IMR-90 (cell line): Measurements from ENCODE around the gene TARDBP. TPM values are rescaled to one million over a fixed set of nuclear protein-coding genes. Genes with fewer than 3 reads are reported as not detected.

Source experiments
- ATAC-seq: fragments of 200-7000 bp; cut with Tn5 transposase; 2 replicates; pipeline ENCODE4 v1.9.1; 2020; ENCODE audit warnings: low read depth, mild to moderate bottlenecking, moderate library complexity
- BruUV-seq: library from RNA; stranded (reverse); fragments of 400-500 nt; replicated peaks from 2 replicates; lab custom pipeline; 2021; lab: Mats Ljungman, UMichigan
- CTCF ChIA-PET: fragments of 300-600 bp; formaldehyde crosslinking; extraction: SDS; loops from one replicate; lab custom pipeline; 2021; ENCODE audit warnings: antibody characterized with exemption; lab: Yijun Ruan, JAX
- POLR2A ChIA-PET: fragments of 300-600 bp; sonication (Branson Sonifier 250); formaldehyde crosslinking; loops from one replicate; lab custom pipeline; 2022; ENCODE audit warnings: antibody characterized with exemption; ENCODE audit not compliant: unreplicated experiment; lab: Charles Lee
- DNase-seq: peaks from one replicate; pipeline ENCODE4 v3.0.0; 2013
- H2AFZ ChIP-seq: replicated peaks from 2 replicates; pipeline ENCODE3; 2013; ENCODE audit warnings: low read length, mild to moderate bottlenecking; ENCODE audit not compliant: poor library complexity
- H2AK5ac ChIP-seq: 2 replicates; pipeline ENCODE4 v1.6.1; 2013; ENCODE audit warnings: low read depth, low read length, inconsistent platforms
- H2AK9ac ChIP-seq: replicated peaks from 2 replicates; pipeline ENCODE3; 2013; ENCODE audit warnings: mild to moderate bottlenecking, low read depth, low read length, moderate library complexity; ENCODE audit not compliant: poor library complexity
- H2BK120ac ChIP-seq: 2 replicates; pipeline ENCODE4 v1.6.1; 2013; ENCODE audit warnings: low read depth, low read length, inconsistent platforms
- H2BK15ac ChIP-seq: 3 replicates; pipeline ENCODE4 v1.6.1; 2013; ENCODE audit warnings: low read depth, low read length, inconsistent platforms
- H2BK20ac ChIP-seq: 2 replicates; pipeline ENCODE4 v1.6.1; 2013; ENCODE audit warnings: low read depth, mild to moderate bottlenecking, inconsistent platforms, low read length, moderate library complexity
- H2BK5ac ChIP-seq: 2 replicates; pipeline ENCODE4 v1.6.1; 2013; ENCODE audit warnings: mild to moderate bottlenecking, low read depth, low read length, inconsistent platforms; ENCODE audit not compliant: poor library complexity, severe bottlenecking
- H3K14ac ChIP-seq: replicated peaks from 2 replicates; pipeline ENCODE4 v1.6.1; 2013; ENCODE audit warnings: low read depth, low read length, inconsistent platforms
- H3K18ac ChIP-seq: 2 replicates; pipeline ENCODE4 v1.6.1; 2013; ENCODE audit warnings: low read depth, low read length, control low read depth
- H3K23ac ChIP-seq: 2 replicates; pipeline ENCODE4 v1.6.1; 2013; ENCODE audit warnings: low read depth, low read length, inconsistent platforms
- H3K27ac ChIP-seq: 2 replicates; pipeline ENCODE4 v1.5.1; 2013; ENCODE audit warnings: mild to moderate bottlenecking, control low read depth, low read length; ENCODE audit not compliant: insufficient read depth
- H3K27me3 ChIP-seq: 2 replicates; pipeline ENCODE4 v1.6.1; 2013; ENCODE audit warnings: low read length; ENCODE audit not compliant: control insufficient read depth, insufficient read depth
- H3K36me3 ChIP-seq: 2 replicates; pipeline ENCODE4 v1.6.1; 2013; ENCODE audit warnings: low read length, mixed read lengths; ENCODE audit not compliant: control insufficient read depth, insufficient read depth
- H3K4ac ChIP-seq: 2 replicates; pipeline ENCODE4 v1.6.1; 2013; ENCODE audit warnings: low read depth, low read length, inconsistent platforms
- H3K4me1 ChIP-seq: 2 replicates; pipeline ENCODE4 v1.6.1; 2013; ENCODE audit warnings: low read length, mixed read lengths; ENCODE audit not compliant: control insufficient read depth, insufficient read depth
- H3K4me2 ChIP-seq: 2 replicates; pipeline ENCODE4 v1.6.1; 2013; ENCODE audit warnings: low read depth, mild to moderate bottlenecking, control low read depth, low read length, moderate library complexity
- H3K4me3 ChIP-seq: 2 replicates; pipeline ENCODE4 v1.5.1; 2013; ENCODE audit warnings: low read depth, mild to moderate bottlenecking, control low read depth, low read length, moderate library complexity; ENCODE audit not compliant: insufficient read depth
- H3K56ac ChIP-seq: 2 replicates; pipeline ENCODE4 v1.6.1; 2013; ENCODE audit warnings: low read length, inconsistent platforms; ENCODE audit not compliant: insufficient read depth; ENCODE audit errors: extremely low read depth
- H3K79me1 ChIP-seq, 2 experiments: 2 replicates each; pipeline ENCODE4 v1.6.1; 2013; ENCODE audit warnings: low read length in 2 of 2, inconsistent platforms in 1 of 2, low read depth in 1 of 2
- H3K9ac ChIP-seq: 2 replicates; pipeline ENCODE4 v1.6.1; 2013; ENCODE audit warnings: low read depth, low read length, control low read depth
- H3K9me1 ChIP-seq: 2 replicates; pipeline ENCODE4 v1.6.1; 2013; ENCODE audit warnings: low read length, inconsistent platforms; ENCODE audit not compliant: insufficient read depth
- H3K9me3 ChIP-seq: 2 replicates; pipeline ENCODE4 v1.6.1; 2013; ENCODE audit warnings: low read length; ENCODE audit not compliant: control insufficient read depth, insufficient read depth
- H4K20me1 ChIP-seq: 2 replicates; pipeline ENCODE4 v1.6.1; 2013; ENCODE audit warnings: low read length, inconsistent platforms; ENCODE audit not compliant: insufficient read depth
- H4K5ac ChIP-seq: 2 replicates; pipeline ENCODE4 v1.6.1; 2013; ENCODE audit warnings: mild to moderate bottlenecking, low read depth, low read length, control low read depth
- H4K8ac ChIP-seq, 2 experiments: 2 replicates each; pipeline ENCODE4 v1.6.1; 2013; ENCODE audit warnings: low read depth in 2 of 2, low read length in 2 of 2, control low read depth in 1 of 2, inconsistent platforms in 1 of 2
- H4K91ac ChIP-seq: 2 replicates; pipeline ENCODE4 v1.6.1; 2013; ENCODE audit warnings: low read depth, low read length, inconsistent platforms; ENCODE audit not compliant: insufficient read depth
- BHLHE40 ChIP-seq: fragments of 150-350 bp; IDR thresholded peaks from 2 replicates; pipeline ENCODE4 v1.6.1; 2016; ENCODE audit warnings: mild to moderate bottlenecking, low read depth, low read length
- CEBPB ChIP-seq: IDR thresholded peaks from 2 replicates; pipeline ENCODE4 v1.6.1; 2012; ENCODE audit warnings: low read depth, low read length, improper control_type of control experiment
- CHD1 ChIP-seq: IDR thresholded peaks from 2 replicates; pipeline ENCODE4 v1.6.1; 2012; ENCODE audit warnings: low read depth, low read length, improper control_type of control experiment
- FOS ChIP-seq: fragments of 150-350 bp; IDR thresholded peaks from 2 replicates; pipeline ENCODE4 v1.6.1; 2016; ENCODE audit warnings: low read depth, low read length
- MAFK ChIP-seq: IDR thresholded peaks from 2 replicates; pipeline ENCODE4 v1.6.1; 2012; ENCODE audit warnings: low read depth, low read length, improper control_type of control experiment
- MAZ ChIP-seq: IDR thresholded peaks from 2 replicates; pipeline ENCODE4 v1.6.1; 2012; ENCODE audit warnings: low read depth, mild to moderate bottlenecking, low read length, improper control_type of control experiment, moderate library complexity, borderline replicate concordance
- MXI1 ChIP-seq: IDR thresholded peaks from 2 replicates; pipeline ENCODE4 v1.6.1; 2012; ENCODE audit warnings: low read depth, mild to moderate bottlenecking, low read length, moderate library complexity, borderline replicate concordance
- NFE2L2 ChIP-seq: fragments of 150-350 bp; IDR thresholded peaks from 2 replicates; pipeline ENCODE4 v1.6.1; 2016; ENCODE audit warnings: low read depth, mild to moderate bottlenecking, low read length
- POLR2A ChIP-seq: IDR thresholded peaks from 2 replicates; pipeline ENCODE4 v1.6.1; 2012; ENCODE audit warnings: mild to moderate bottlenecking, low read depth, low read length
- RAD21 ChIP-seq: IDR thresholded peaks from 2 replicates; pipeline ENCODE4 v1.6.1; 2012; ENCODE audit warnings: low read length, improper control_type of control experiment
- RCOR1 ChIP-seq: IDR thresholded peaks from 2 replicates; pipeline ENCODE4 v1.6.1; 2012; ENCODE audit warnings: mild to moderate bottlenecking, low read length, improper control_type of control experiment; ENCODE audit not compliant: insufficient replicate concordance
- RFX5 ChIP-seq: IDR thresholded peaks from 2 replicates; pipeline ENCODE4 v1.8.0; 2012; ENCODE audit warnings: low read depth, mild to moderate bottlenecking, low read length, moderate library complexity
- SMC3 ChIP-seq: fragments of 150-350 bp; IDR thresholded peaks from 2 replicates; pipeline ENCODE4 v1.6.1; 2016; ENCODE audit warnings: low read depth, mild to moderate bottlenecking, antibody characterized with exemption, low read length, moderate library complexity
- WGBS, 2 experiments: methylation state at CpG; one replicate each; pipeline versions ENCODE4 v1.1.5 to v1.1.7; 2013; ENCODE audit warnings: missing lambda C conversion rate in 2 of 2; ENCODE audit not compliant: insufficient read length in 1 of 2; ENCODE audit errors: extremely low coverage in 2 of 2; 5-methylcytosine and 5-hydroxymethylcytosine counted together
- dilution Hi-C: fragments of 300-500 bp; cut with HindIII; formaldehyde crosslinking; loops from one replicate; pipeline ENCODE4 v1.14.3; 2018; ENCODE audit warnings: low sequenced_read_pairs; ENCODE audit not compliant: unreplicated experiment
- in situ Hi-C: fragments of 300-500 bp; cut with MboI; formaldehyde crosslinking; loops from 3 replicates; pipeline ENCODE4 v1.14.3; 2019; ENCODE audit warnings: low sequenced_read_pairs, inconsistent platforms, mixed read lengths
- intact Hi-C: fragments of 100-400 bp; cut with micrococcal nuclease; formaldehyde crosslinking; loops from 2 replicates; pipeline ENCODE4 v1.10.0; 2022
- polyA plus RNA-seq, 3 experiments: library from polyadenylated mRNA; depleted of rRNA; stranded (reverse); fragments of >200 nt; gene quantifications; 2 replicates each; pipeline ENCODE4 v1.2.3, GENCODE V29; 2012; ENCODE audit warnings: low replicate concordance in 1 of 3
- total RNA-seq: library from RNA; depleted of rRNA; stranded (reverse); fragments of >200 nt; gene quantifications from 2 replicates; pipeline ENCODE4 v1.2.3, GENCODE V29; 2012
- TF ChIP-seq, protein P1 (sequence below): conservative IDR thresholded peaks from 2 replicates; pipeline ENCODE4 v1.5.1; 2012; ENCODE audit warnings: mild to moderate bottlenecking, low read depth, low read length, improper control_type of control experiment
- TF ChIP-seq, protein P2 (sequence below): fragments of 150-350 bp; IDR thresholded peaks from 2 replicates; pipeline ENCODE4 v1.6.1; 2016; ENCODE audit warnings: low read depth, mild to moderate bottlenecking, low read length, moderate library complexity, borderline replicate concordance

The TARDBP gene
- total and polyA plus RNA-seq, 2 of the 4 experiments (the other 2 are of a cell fraction), result 36.7 to 161 TPM

DNA sequence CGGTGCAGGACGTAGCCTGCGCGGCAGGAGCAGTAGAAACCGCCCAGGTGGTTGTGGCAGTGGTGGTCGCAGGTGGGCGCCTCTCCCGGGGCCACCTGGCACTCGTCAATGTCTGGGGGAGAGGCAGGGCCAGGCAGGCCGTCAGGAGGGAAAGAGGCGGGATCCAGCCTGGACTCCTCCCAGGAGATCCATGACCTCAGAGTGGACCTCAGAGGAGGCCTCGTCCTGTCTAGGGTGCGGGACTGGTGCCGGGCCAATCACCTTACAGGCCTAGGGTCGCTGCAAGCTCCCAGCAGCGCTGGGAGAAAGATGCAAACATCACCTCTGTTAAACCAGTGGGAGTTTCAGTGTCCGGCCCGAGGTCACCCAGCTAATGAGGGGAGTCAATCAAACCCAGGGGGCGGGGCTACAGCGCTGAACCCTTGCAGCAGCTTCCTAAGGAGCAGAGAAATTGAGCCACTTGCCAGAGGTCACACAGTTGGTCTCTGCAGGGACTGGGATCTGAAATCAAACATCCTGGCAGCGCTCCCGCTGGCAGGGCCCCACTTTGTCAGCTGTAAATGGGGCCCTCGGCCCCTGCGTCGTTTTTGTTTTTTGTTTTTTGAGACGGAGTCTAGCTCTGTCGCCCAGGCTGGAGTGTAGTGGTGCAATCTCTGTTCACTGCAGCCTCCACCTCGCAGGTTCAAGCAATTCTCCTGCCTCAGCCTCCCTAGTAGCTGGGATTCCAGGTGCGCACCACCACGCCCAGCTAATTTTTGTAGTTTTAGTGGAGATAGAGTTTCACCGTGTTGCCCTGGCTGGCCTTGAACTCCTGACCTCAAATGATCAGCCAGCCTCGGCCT lies 33.2 kb downstream of the TARDBP start:
- Histone ChIP-seq H3K9ac (no peak overlapping the region), H2AK5ac (no peak overlapping the region), H4K20me1 (no peaks in the 10 kb centered on the region), H3K14ac (no peak overlapping the region), H2BK120ac (no peak overlapping the region), H2AK9ac (no peak overlapping the region), H3K4me3 (no peak overlapping the region), H3K4me1 (no peaks in the 10 kb centered on the region), H3K4me2 (no peak overlapping the region), H3K9me3 (no peaks in the 10 kb centered on the region), H2BK15ac (no peak overlapping the region), H4K5ac (no peak overlapping the region), H3K27ac (no peak overlapping the region), H3K56ac (no peak overlapping the region), H2BK5ac (no peak overlapping the region), H4K8ac (no peak overlapping the region), H3K79me1 (no peaks in the 10 kb centered on the region), H4K91ac (no peak overlapping the region), H3K23ac (no peak overlapping the region), H2BK20ac (no peak overlapping the region), H3K27me3 (no peaks in the 10 kb centered on the region; the same call in 1 of the 2 replicates), H3K36me3 (no peaks in the 10 kb centered on the region), H3K18ac (no peak overlapping the region), H2AFZ (no peak overlapping the region), H3K9me1 (no peaks in the 10 kb centered on the region), H3K4ac (no peak overlapping the region)
- DNase-seq, result no peak
- CTCF ChIA-PET, result interaction anchor here (0.8 kb wide), 1 partner anchor 8 kb away, joined by 3 read pairs; no protein-coding TSS in a partner anchor
- 24% methylated on average over 16 of the region's 32 CpGs; no CpG with 5 or more reads in 1 of the 2 experiments for WGBS, 2 experiments
- POLR2A ChIA-PET, result no interaction called here
- no peak; the same call in none of the 2 replicates for ATAC-seq
- intact Hi-C loops (no loop called here), dilution Hi-C loops (no loop called here), in situ Hi-C loops (no loop called here)
- no TSS peak for BruUV-seq
- TF ChIP-seq, protein P1, sequence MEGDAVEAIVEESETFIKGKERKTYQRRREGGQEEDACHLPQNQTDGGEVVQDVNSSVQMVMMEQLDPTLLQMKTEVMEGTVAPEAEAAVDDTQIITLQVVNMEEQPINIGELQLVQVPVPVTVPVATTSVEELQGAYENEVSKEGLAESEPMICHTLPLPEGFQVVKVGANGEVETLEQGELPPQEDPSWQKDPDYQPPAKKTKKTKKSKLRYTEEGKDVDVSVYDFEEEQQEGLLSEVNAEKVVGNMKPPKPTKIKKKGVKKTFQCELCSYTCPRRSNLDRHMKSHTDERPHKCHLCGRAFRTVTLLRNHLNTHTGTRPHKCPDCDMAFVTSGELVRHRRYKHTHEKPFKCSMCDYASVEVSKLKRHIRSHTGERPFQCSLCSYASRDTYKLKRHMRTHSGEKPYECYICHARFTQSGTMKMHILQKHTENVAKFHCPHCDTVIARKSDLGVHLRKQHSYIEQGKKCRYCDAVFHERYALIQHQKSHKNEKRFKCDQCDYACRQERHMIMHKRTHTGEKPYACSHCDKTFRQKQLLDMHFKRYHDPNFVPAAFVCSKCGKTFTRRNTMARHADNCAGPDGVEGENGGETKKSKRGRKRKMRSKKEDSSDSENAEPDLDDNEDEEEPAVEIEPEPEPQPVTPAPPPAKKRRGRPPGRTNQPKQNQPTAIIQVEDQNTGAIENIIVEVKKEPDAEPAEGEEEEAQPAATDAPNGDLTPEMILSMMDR, result no peak
- TF ChIP-seq RAD21 (no peak), CHD1 (no peak), MAZ (no peak), NFE2L2 (no peak), POLR2A (no peak), CEBPB (no peak), MXI1 (no peak), RCOR1 (no peak), RFX5 (no peak), BHLHE40 (no peak), MAFK (no peak), FOS (no peak), SMC3 (no peak)
- TF ChIP-seq, protein P2, sequence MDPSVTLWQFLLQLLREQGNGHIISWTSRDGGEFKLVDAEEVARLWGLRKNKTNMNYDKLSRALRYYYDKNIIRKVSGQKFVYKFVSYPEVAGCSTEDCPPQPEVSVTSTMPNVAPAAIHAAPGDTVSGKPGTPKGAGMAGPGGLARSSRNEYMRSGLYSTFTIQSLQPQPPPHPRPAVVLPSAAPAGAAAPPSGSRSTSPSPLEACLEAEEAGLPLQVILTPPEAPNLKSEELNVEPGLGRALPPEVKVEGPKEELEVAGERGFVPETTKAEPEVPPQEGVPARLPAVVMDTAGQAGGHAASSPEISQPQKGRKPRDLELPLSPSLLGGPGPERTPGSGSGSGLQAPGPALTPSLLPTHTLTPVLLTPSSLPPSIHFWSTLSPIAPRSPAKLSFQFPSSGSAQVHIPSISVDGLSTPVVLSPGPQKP, result no peak
